GM21390 (cell line): ENCODE measurements around the gene LINC01488.

Experiments used
- ATAC-seq: cut with Tn5 transposase; IDR thresholded peaks from one replicate; pipeline ENCODE4 v1.9.1; 2021; ENCODE audit not compliant: unreplicated experiment

LINC01488 gene

GRCh38 chr11:69542314-69543168, 61.1 kb downstream of the LINC01488 start:
- no peak for ATAC-seq
